NCI-H69 (cell line): ENCODE results near the gene CCDC17.

Experiments
- DNase-seq: peaks from one replicate; lab custom pipeline; 2025; lab: John Stamatoyannopoulos, UW

Gene CCDC17

DNA sequence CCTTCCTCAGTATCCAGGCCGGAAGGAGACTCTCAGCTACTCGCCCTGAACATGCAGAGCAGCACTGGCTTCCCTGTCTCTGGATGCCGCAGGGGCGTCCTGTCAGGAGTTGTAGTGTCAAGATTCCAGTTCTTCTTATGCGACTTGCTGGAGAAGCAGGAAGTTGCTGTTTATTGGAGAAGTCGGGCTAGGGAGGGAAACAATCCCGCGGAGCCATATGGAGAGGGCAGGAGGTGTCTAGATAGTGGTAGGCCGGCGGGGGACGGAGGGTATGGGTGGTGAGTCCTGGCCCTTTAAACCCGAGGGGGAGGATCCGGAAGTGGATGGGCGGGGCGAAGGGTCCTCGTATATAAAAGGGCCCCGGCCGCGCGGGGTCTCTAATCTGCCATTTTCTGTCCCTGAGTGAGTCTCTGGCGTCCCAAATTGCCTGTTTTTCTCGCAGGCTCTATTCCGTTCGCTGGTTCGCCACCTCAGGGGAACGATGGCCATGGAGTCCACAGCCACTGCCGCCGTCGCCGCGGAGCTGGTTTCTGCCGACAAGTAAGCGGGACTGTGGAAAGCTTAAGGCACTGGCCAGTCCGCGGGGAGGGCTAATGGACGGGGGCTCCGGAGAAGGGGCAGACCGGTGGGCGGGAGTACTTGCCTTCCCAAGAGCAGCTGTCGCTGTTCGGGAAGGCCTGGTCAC is 40.0 kb downstream of the CCDC17 start, which contains the start of gene NASP:
NASP (plus strand) TSS at position 376 of the 685 bp plus-strand sequence; CDS start at position 482, 106 bp downstream.
- peak; percentile 84 for DNase-seq

DNA sequence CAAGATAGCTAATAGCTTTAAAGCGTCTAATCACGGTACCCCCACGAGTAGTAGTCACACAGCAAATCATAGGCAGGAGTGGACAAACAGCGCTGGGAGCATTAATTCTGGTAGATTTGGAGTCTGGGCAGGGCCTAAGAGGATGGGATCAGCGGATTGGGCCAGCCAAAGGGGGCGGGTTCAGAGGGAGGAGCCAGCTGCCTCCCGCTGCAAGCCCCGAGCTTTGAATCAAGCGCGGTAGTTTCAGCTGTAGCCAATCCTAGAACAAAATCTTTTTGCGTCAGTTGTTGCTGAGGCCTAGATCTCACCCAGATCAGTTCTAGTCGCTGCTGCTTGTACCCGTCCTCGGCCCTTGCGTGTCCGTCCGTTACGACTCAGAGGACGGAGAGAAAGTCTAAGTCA is 40.6 kb downstream of the CCDC17 start:
- DNase-seq, result peak; percentile 93

- no peak for DNase-seq
Observed at GRCh38 chr1:45574105-45574626, 49.7 kb downstream of the CCDC17 start.

DNA sequence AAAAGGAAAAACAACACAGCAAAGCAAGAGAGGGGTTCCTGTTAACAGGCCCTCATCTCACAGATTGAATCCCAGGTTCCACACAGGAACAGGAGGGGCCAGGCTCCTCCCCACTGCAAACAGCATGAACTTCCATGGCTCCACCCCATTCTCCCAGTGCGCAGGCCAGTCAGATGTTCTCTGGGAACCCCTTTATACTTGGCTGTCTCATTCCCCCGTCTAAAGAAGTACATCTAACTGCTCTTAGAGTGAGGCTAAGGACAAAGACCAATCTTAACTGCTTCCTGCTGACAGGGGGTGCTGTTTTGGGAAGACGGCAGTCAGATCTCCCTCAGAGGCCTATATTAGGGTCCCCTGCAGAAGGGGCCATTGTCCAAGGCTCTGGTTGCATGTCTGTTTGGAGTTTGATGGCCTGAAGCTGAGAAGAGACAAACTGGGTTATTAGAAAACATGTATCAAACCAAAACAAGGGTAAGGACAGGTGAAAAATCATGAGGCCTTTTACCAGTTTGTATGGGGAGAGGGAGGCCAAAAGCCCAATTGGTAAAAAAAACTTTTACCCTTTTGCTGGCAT is 50.5 kb downstream of the CCDC17 start:
- DNase-seq, result no peak

DNA sequence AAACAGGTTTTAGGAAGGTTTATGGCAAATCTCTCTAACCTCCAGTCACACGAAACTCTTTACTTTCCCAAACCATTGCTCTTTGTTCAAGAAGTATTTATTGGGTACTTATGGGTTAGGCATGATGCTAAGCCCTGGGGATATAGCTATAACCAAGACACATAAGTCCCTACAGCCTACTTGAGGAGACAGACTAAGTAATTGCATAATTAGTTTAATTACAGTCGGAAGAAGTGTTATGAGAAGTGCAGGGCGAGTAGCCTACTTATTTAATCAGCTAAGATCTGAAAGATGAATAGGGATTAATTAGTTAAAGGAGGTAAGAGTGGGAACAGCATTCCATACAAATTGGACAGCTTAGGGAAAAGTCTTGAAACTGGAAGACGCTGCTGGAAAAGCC is 53.2 kb downstream of the CCDC17 start:
- no peak for DNase-seq
